C4-2B (cell line): Measurements from ENCODE around the gene SCAI.

Experiments used
- CTCF ChIP-seq: fragments of 450-650 bp; conservative IDR thresholded peaks from 2 replicates; pipeline ENCODE4 v1.5.1; 2017; ENCODE audit warnings: mild to moderate bottlenecking
- ZFX ChIP-seq: fragments of 450-650 bp; IDR thresholded peaks from 2 replicates; pipeline ENCODE4 v1.6.1; 2017

DNA sequence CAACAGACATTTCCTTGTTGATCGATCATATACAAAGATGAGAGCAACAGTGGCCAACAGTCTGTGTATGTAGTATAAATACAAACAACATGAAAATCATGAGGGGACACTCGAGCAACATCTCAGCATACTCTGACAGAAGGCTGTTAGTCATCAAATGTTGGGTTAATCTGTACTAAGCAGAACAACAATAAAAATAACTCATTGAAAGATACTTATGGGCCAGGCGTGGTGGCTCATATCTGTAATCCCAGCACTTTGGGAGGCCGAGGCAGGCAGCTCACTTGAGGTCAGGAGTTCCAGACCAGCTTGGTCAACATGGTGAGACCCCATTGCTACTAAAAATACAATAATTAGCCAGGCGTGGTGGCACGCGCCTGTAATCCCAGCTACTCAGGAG lies 67.3 kb downstream of the SCAI start:
- TF ChIP-seq CTCF (no peak), ZFX (no peak)
